Measurements from ENCODE around the gene UBR1. TPM values are rescaled to one million over a fixed set of nuclear protein-coding genes. Genes with fewer than 3 reads are reported as not detected.
"Not testable (repeated sequence)": the region's sequence is repeated elsewhere in the genome, so short reads cannot be mapped to it uniquely, and the experiment has no call there.

The UBR1 gene
- total RNA-seq, 4 donors from 2014 or later = 21.3 to 108 (median 34.2) TPM

DNA sequence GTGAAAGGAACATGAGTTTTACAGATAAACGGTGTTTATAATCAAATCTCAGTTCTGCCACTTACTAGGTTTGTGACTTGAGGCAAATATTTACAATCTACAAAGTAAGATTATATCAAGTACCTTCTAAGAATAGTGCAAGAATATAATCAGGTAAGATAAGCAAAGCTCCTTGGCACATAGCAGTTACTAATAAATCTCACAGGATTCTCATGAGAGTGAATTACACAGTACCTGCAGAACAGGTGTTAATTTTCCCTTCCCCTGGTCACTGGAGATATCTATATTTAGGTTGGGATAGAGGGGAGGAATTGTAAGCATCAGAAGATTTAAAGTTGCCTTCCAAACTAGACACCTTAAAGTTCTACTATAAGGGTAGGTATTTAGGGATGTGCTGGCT, 53.0 kb downstream of the UBR1 start:
- H3K4me3 ChIP-seq = no peak overlapping the region
- WGBS, 2 donors (ENCODE audit: low coverage in 1 of 2) = 73 to 81% methylated on average over 1 of the region's 1 CpG
- in situ Hi-C loops (cut with MboI; ENCODE audit: low pct_ligation_motif_present in 1 of 4, low pct_unique_long_range_greater_than_20kb in 1 of 4, low sequenced_read_pairs in 3 of 4) (no loop called here), intact Hi-C loops (cut with DNase I; ENCODE audit: low total_unique reads) (no loop called here)
- no peak for DNase-seq
- no peak for TF ChIP-seq POLR2AphosphoS5 (IDR thresholded peaks at IDR 0.05)
- TF ChIP-seq POLR2A (IDR thresholded peaks at IDR 0.05) = no peak
- H3K36me3 ChIP-seq = peaks cover 0 to 41% (median 19%) of the 10 kb centered on the region in 4 donors
- H3K27me3 ChIP-seq = no peaks in the 10 kb centered on the region
- no peak overlapping the region for H3K27ac ChIP-seq
- H3K9me3 ChIP-seq = no peaks in the 10 kb centered on the region
- H3K4me1 ChIP-seq = no peaks in the 10 kb centered on the region

DNA sequence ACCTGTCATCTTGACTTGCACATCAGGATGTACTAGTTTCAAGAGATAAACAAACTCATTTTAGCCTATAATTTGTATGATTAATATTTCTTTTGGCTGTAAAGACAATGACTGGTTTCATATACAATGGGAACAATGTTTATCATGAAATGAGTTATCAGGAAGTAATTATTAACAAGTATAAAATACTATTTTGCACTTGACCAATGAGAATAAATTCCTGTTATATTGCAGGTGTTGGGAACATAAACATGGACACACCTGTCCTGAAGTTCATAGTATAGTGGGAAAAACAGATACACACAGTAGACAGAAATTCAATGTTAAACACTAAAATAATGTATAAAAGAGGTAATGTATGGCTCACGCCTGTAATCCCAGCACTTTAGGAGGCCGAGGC, 56.9 kb downstream of the UBR1 start:
- WGBS, 2 donors (ENCODE audit: low coverage in 1 of 2) = 100% methylated on average over 2 of the region's 2 CpGs

GRCh38 chr15:43046484-43046883, 59.4 kb downstream of the UBR1 start:
- Histone ChIP-seq H3K9me3 (no peaks in the 10 kb centered on the region), H3K36me3 (peaks cover 0 to 57% (median 10%) of the 10 kb centered on the region in 4 donors), H3K27ac (no peak overlapping the region), H3K4me1 (no peaks in the 10 kb centered on the region), H3K4me3 (no peak overlapping the region), H3K27me3 (no peaks in the 10 kb centered on the region)
- WGBS, 2 donors (ENCODE audit: low coverage in 1 of 2) = 91 to 100% methylated on average over 2 of the region's 2 CpGs
- DNase-seq = no peak
- no peak for TF ChIP-seq POLR2AphosphoS5 (IDR thresholded peaks at IDR 0.05)
- TF ChIP-seq CTCF (IDR thresholded peaks at IDR 0.05) = no peak
- no peak for TF ChIP-seq POLR2A (IDR thresholded peaks at IDR 0.05)
- TF ChIP-seq EP300 (IDR thresholded peaks at IDR 0.05; ENCODE audit: low read depth) = no peak
- intact Hi-C loops (cut with DNase I; ENCODE audit: low total_unique reads) = no loop called here
- in situ Hi-C loops (cut with MboI; ENCODE audit: low pct_ligation_motif_present in 1 of 4, low pct_unique_long_range_greater_than_20kb in 1 of 4, low sequenced_read_pairs in 3 of 4) = no loop called here

More for the DNA sequence above, 56.9 kb downstream of the UBR1 start:
- intact Hi-C loops (cut with DNase I; ENCODE audit: low total_unique reads) = no loop called here
- Histone ChIP-seq H3K27me3 (no peaks in the 10 kb centered on the region), H3K36me3 (peaks cover 0 to 40% (median 6%) of the 10 kb centered on the region in 4 donors), H3K27ac (no peak overlapping the region), H3K4me3 (no peak overlapping the region), H3K9me3 (no peaks in the 10 kb centered on the region), H3K4me1 (no peaks in the 10 kb centered on the region)
- in situ Hi-C loops (cut with MboI; ENCODE audit: low pct_ligation_motif_present in 1 of 4, low pct_unique_long_range_greater_than_20kb in 1 of 4, low sequenced_read_pairs in 3 of 4) = no loop called here
- no peak for DNase-seq
- no peak for TF ChIP-seq POLR2AphosphoS5 (IDR thresholded peaks at IDR 0.05)
- TF ChIP-seq EP300 (IDR thresholded peaks at IDR 0.05; ENCODE audit: low read depth) = no peak
- TF ChIP-seq CTCF (IDR thresholded peaks at IDR 0.05) = no peak
- no peak for TF ChIP-seq POLR2A (IDR thresholded peaks at IDR 0.05)

- Histone ChIP-seq H3K4me1 (no peaks in the 10 kb centered on the region), H3K27me3 (no peaks in the 10 kb centered on the region), H3K36me3 (peaks cover 0 to 65% (median 12%) of the 10 kb centered on the region in 4 donors), H3K4me3 (no peak overlapping the region), H3K9me3 (no peaks in the 10 kb centered on the region), H3K27ac (no peak overlapping the region)
- TF ChIP-seq POLR2A (IDR thresholded peaks at IDR 0.05) (no peak), POLR2AphosphoS5 (IDR thresholded peaks at IDR 0.05) (no peak), CTCF (IDR thresholded peaks at IDR 0.05) (no peak), EP300 (IDR thresholded peaks at IDR 0.05; ENCODE audit: low read depth) (no peak)
- intact Hi-C loops (cut with DNase I; ENCODE audit: low total_unique reads) (no loop called here), in situ Hi-C loops (cut with MboI; ENCODE audit: low pct_ligation_motif_present in 1 of 4, low pct_unique_long_range_greater_than_20kb in 1 of 4, low sequenced_read_pairs in 3 of 4) (no loop called here)
- DNase-seq = no peak
- WGBS, 2 donors (ENCODE audit: low coverage in 1 of 2) = 85 to 100% methylated on average over 1 of the region's 1 CpG
These were observed 63.0 kb downstream of the UBR1 start for GRCh38 chr15:43042885-43043284.

- peaks cover 0 to 66% (median 16%) of the 10 kb centered on the region in 4 donors for H3K36me3 ChIP-seq
- H3K4me3 ChIP-seq; in situ Hi-C loops (cut with MboI; ENCODE audit: low pct_ligation_motif_present in 1 of 4, low pct_unique_long_range_greater_than_20kb in 1 of 4, low sequenced_read_pairs in 3 of 4); DNase-seq; H3K4me1 ChIP-seq; H3K9me3 ChIP-seq; H3K27ac ChIP-seq; H3K27me3 ChIP-seq; intact Hi-C loops (cut with DNase I; ENCODE audit: low total_unique reads): not testable (repeated sequence)
- WGBS, 2 donors (ENCODE audit: low coverage in 1 of 2) = 96 to 100% methylated on average over 2 to 3 of the region's 3 CpGs
These were observed 64.8 kb downstream of the UBR1 start for GRCh38 chr15:43041085-43041484.

DNA sequence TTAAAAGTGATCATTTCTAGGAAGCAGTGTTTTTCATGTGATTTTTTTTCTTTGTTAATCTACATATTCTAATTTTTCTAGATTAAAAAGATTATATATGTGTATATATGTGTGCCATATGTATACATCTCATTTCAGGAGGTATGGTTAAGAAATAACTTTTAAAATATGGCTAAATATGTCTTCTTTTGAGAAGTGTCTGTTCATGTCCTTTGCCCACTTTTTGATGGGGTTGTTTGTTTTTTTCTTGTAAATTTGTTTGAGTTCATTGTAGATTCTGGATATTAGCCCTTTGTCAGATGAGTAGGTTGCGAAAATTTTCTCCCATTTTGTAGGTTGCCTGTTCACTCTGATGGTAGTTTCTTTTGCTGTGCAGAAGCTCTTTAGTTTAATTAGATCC, 70.6 kb downstream of the UBR1 start:
- in situ Hi-C loops (cut with MboI; ENCODE audit: low pct_ligation_motif_present in 1 of 4, low pct_unique_long_range_greater_than_20kb in 1 of 4, low sequenced_read_pairs in 3 of 4) = not testable (repeated sequence)
- WGBS, 2 donors (ENCODE audit: low coverage in 1 of 2) = no CpG with 5 or more reads among the region's 1 CpG

More for the DNA sequence above, 70.6 kb downstream of the UBR1 start:
- H3K36me3 ChIP-seq = peaks cover 0 to 59% (median 3%) of the 10 kb centered on the region in 4 donors
- H3K4me1 ChIP-seq; H3K9me3 ChIP-seq; intact Hi-C loops (cut with DNase I; ENCODE audit: low total_unique reads); DNase-seq; H3K4me3 ChIP-seq; H3K27me3 ChIP-seq; H3K27ac ChIP-seq: not testable (repeated sequence)

Measured in transverse colon (tissue), 4 donors.